Omental fat pad (tissue), 4 donors: ENCODE data around the gene CEP85L. TPM values are rescaled to one million over a fixed set of nuclear protein-coding genes. Genes with fewer than 3 reads are reported as not detected.

Source experiments
- ATAC-seq: fragments of 150-250 bp; one replicate; pipeline ENCODE4 v1.9.1; 2016; ENCODE audit warnings: mild to moderate bottlenecking, moderate library complexity; ENCODE audit not compliant: low FRiP score
- DNase-seq: peaks from one replicate; pipeline ENCODE4 v3.0.0-alpha.2; 2019; ENCODE audit warnings: low spot score
- CTCF ChIP-seq, 3 donors: fragments of 450-650 bp; IDR thresholded peaks; one replicate each; pipeline ENCODE4 v1.5.1; 2016 to 2017; ENCODE audit warnings: antibody characterized with exemption in 3 of 3, mild to moderate bottlenecking in 3 of 3, moderate library complexity in 2 of 3
- total RNA-seq, 4 donors: library from RNA; depleted of rRNA; stranded (reverse); fragments of >200 nt; gene quantifications; one replicate each; pipeline ENCODE4 v1.1.0, GENCODE V29; 2016

Gene CEP85L
- total RNA-seq, 4 donors from 2014 or later, result 9.7 to 22.6 (median 14.4) TPM

- no peak for ATAC-seq
- no peak for TF ChIP-seq CTCF (IDR thresholded peaks at IDR 0.05)
- no peak for DNase-seq
Measured at GRCh38 chr6:118485601-118486550, 165.5 kb downstream of the CEP85L start.

GRCh38 chr6:118476551-118476950 is 174.8 kb downstream of the CEP85L start:
- ATAC-seq (no peak), DNase-seq (no peak)
- no peak for TF ChIP-seq CTCF (IDR thresholded peaks at IDR 0.05)

- no peak for DNase-seq
- ATAC-seq, result no peak
- TF ChIP-seq CTCF (IDR thresholded peaks at IDR 0.05), result no peak
Measured at GRCh38 chr6:118473266-118473665, 178.1 kb downstream of the CEP85L start.

- TF ChIP-seq CTCF (IDR thresholded peaks at IDR 0.05), result no peak
- no peak for ATAC-seq
Measured at GRCh38 chr6:118469468-118469867, 181.9 kb downstream of the CEP85L start.

GRCh38 chr6:118468682-118469465 is 182.5 kb downstream of the CEP85L start:
- DNase-seq (no peak), ATAC-seq (no peak)
- TF ChIP-seq CTCF (IDR thresholded peaks at IDR 0.05), result no peak

More at GRCh38 chr6:118469468-118469867, 181.9 kb downstream of the CEP85L start:
- no peak for DNase-seq

- DNase-seq, result no peak
- no peak for TF ChIP-seq CTCF (IDR thresholded peaks at IDR 0.05)
- ATAC-seq, result no peak
Measured at GRCh38 chr6:118467181-118467580, 184.2 kb downstream of the CEP85L start.
